ENCODE measurements around the gene ZNF678.
"Not testable (repeated sequence)": the region's sequence is repeated elsewhere in the genome, so short reads cannot be mapped to it uniquely, and the experiment has no call there.

Gene ZNF678

DNA sequence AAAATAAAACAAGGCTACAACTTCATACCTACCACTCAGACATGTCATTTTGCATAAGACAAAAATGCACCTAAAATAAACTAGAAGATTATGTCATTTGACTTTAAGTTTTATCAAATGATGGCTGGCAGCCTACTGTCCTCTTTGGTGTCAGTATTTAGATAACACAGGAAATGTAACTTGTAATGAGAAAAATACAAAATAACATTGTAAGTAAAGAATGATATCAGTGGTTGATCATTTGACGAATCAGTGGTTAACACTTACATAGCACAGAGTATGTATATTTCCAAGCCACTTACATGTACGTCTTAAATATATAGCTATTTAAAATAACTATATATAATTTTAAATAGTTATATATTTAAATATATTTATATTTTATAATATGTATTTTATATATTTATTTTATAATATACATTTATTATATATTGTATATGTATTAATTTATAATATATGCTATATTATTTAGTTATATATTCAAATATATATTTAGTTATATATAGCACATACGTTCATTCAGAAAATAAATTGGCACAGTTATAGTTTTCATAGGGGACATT, 44.1 kb downstream of the ZNF678 start:
- DNase-seq: no peak

DNA sequence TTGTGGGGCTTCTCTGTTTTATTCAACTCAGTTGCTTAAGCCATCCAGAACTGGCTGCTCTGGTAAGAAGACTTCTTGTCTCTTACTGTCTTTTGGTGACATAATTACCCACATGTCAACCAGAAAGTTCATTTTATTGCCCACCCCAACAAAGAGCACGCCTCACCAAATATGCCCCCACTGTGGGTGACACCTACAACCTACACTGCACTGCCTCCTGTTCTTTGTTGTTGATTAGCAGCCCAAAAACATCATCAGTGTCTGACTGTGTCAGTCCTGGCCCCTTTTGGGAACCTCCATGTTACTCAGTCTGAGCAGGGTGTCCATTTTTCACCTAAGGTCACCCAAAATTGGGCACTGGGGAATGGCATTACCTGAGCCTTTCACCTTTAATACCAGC, 49.3 kb downstream of the ZNF678 start:
- no peak for DNase-seq

GRCh38 chr1:227613526-227613925, 50.2 kb downstream of the ZNF678 start:
- no peak for DNase-seq

DNA sequence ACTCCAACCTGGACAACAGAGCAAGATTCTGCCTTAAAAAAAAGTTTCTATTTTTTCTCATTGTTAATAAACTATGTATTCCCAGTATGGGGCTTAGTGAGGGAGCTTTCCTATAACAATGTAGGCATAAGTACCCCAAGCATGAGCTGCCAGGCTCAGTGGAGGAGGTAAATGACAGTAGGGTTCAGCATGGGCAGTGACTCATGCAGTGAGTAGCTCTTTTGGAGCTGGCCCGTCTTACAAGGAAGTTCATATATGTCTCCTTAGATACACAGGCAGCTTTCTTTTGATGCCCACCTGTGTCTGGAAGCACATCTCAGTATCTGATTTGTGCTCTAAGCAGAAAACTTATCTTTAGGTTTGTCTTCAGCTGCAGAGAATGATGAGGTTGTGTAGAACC, 57.9 kb downstream of the ZNF678 start:
- no peak for DNase-seq

DNA sequence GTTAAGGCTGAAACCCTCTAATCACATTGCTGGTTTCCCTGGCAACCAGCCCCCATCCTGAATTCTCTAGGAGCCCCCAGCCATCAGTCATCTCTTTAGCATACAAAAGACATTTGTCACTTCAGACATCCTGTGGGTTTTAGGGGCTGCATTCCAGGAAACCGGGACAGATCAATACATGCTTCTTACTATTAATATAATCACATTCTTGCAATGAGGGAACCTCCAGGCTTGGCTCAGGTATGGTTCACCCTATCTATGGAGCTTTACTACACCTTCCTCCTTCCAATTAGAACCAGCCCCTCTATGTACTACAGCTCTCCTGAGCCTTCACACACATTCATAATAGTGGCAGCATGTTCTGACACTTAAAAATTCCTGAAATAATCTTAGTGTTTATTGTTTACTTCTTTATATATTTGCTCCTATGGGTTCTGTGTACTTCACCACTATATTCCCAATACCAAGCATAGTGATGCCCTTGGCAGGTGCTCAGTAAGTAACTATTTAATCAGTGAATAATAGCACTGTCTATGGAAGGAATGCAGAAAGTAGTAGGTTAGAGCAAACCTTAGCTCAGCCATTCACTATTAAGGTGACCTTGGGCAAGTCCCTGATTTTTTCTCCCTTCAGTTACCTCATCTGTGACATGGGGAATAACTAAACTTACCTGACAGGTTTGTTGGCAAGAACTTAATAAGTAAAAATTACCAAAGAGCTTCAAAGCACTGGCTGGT, 59.6 kb downstream of the ZNF678 start:
- no peak for DNase-seq

DNA sequence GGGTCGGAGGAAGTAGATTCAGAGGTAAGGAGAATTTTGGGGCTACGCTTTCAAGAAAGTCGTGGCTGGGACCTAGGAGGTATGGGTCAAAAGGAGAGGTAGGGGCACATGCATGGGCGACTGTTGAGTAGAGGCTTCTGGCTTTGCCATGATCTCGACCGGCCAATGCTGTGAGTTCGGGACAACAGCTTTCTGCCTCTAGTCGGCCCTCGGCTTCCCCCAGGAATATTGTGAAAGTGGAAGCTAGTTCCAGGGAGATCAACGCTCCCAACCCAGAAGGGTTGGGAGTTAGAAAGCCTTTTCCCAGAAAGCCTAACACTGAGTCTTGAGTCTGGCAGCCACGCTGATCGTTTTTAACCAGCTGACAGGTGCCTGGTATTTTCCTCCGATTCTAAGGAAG, 69.0 kb downstream of the ZNF678 start:
- DNase-seq: no peak

GRCh38 chr1:227635596-227635995, 72.2 kb downstream of the ZNF678 start:
- no peak for DNase-seq

GRCh38 chr1:227654431-227654830, 91.1 kb downstream of the ZNF678 start:
- no peak for DNase-seq

DNA sequence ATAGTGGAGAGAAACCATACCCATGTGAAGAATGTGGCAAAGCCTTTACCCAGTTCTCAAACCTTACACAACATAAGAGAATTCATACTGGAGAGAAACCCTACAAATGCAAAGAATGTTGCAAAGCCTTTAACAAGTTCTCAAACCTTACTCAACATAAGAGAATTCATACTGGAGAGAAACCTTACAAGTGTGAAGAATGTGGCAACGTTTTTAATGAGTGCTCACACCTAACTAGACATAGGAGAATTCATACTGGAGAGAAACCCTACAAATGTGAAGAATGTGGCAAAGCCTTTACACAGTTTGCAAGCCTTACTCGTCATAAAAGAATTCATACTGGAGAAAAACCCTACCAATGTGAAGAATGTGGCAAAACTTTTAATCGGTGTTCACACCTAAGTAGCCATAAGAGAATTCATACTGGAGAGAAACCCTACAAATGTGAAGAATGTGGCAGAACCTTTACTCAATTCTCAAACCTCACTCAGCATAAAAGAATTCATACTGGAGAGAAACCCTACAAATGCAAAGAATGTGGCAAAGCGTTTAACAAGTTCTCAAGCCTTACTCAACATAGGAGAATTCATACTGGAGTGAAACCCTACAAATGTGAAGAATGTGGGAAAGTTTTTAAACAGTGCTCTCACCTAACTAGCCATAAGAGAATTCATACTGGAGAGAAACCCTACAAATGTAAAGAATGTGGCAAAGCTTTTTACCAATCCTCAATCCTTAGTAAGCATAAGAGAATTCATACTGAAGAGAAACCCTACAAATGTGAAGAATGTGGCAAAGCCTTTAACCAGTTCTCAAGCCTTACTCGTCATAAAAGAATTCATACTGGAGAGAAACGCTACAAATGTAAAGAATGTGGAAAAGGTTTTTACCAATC, 91.7 kb downstream of the ZNF678 start:
- DNase-seq: no peak

- DNase-seq: no peak
Measured at GRCh38 chr1:227661495-227661894, 98.1 kb downstream of the ZNF678 start.

- DNase-seq: no peak
Measured at GRCh38 chr1:227662933-227663332, 99.6 kb downstream of the ZNF678 start.

GRCh38 chr1:227666286-227666685, 102.9 kb downstream of the ZNF678 start:
- DNase-seq: no peak

- no peak for DNase-seq
Measured at GRCh38 chr1:227673441-227673840, 110.1 kb downstream of the ZNF678 start.

GRCh38 chr1:227685807-227686206, 122.5 kb downstream of the ZNF678 start:
- DNase-seq: no peak

- DNase-seq: no peak
Measured at GRCh38 chr1:227697321-227697864, 134.0 kb downstream of the ZNF678 start.

DNA sequence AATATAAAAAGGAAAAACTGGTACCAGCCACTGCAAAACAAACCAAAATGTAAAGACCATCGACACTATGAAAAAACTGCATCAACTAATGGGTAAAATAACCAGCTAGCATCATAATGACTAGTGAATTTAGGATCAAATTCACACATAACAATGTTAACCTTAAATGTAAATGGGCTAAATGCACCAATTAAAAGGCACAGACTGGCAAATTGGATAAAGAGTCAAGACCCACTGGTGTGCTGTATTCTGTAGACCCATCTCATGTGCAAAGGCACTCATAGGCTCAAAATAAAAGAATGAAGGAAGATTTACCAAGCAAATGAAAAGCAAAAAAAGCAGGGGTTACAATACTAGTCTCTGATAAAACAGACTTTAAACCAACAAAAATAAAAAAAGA, 138.3 kb downstream of the ZNF678 start:
- DNase-seq: not testable (repeated sequence)

- DNase-seq: no peak
Measured at GRCh38 chr1:227707846-227708245, 144.5 kb downstream of the ZNF678 start.

DNA sequence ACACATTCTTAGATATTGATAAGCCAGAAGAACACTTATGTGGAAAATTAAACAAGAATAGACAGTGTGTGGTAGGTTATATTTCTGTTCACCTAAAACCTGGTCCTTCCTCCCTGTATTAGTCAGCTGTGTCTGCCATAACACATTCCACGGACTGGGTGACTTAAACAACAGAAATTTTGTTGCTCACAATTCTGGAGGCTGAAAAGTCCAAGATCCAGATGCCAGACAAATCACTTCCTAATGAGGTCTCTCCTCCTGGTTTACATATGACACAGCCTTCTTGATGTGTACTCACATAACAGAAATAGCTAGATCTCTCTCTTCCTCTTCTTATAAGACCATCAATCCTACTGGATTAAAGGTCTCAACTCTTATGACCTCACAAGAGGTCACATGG, 146.1 kb downstream of the ZNF678 start:
- no peak for DNase-seq

GRCh38 chr1:227710474-227710873, 147.1 kb downstream of the ZNF678 start:
- not testable (repeated sequence) for DNase-seq

- no peak for DNase-seq
Measured at GRCh38 chr1:227712648-227713047, 149.3 kb downstream of the ZNF678 start.

DNA sequence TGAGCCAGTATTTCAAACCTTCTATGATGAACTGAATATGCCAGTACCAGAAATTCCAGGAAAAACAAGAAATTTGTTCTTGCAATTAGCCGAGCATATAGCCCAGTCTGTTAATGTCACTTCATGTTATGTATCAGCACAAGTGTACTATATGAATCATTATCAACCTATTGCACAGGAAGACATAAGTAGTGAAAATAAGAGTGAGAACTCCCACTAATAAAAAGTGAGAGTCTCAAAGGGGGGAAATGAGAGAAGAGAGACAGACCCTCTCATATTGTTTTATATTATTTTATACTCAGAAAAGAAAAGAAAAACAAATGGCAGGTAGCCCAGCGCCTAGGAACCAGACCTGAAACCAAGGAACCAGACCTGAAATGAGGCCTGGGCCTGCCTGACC, 155.6 kb downstream of the ZNF678 start:
- DNase-seq: no peak

GRCh38 chr1:227723474-227723873, 160.1 kb downstream of the ZNF678 start:
- DNase-seq: no peak

- DNase-seq: peak; percentile 20
Measured at GRCh38 chr1:227725046-227725445, 161.7 kb downstream of the ZNF678 start.

GRCh38 chr1:227726318-227726717, 163.0 kb downstream of the ZNF678 start:
- no peak for DNase-seq
